HUES6 (cell line): ENCODE measurements around the gene DNTT.

ENCODE experiments used
- H3K27ac ChIP-seq: 2 replicates; pipeline ENCODE4 v1.7.0; 2013; ENCODE audit warnings: low read depth, mild to moderate bottlenecking, low read length, inconsistent platforms
- H3K27me3 ChIP-seq: 2 replicates; pipeline ENCODE4 v1.6.1; 2013; ENCODE audit warnings: low read length; ENCODE audit not compliant: control insufficient read depth, insufficient read depth
- H3K36me3 ChIP-seq: 2 replicates; pipeline ENCODE4 v1.6.1; 2013; ENCODE audit warnings: low read length; ENCODE audit not compliant: control insufficient read depth, insufficient read depth
- H3K4me1 ChIP-seq: 2 replicates; pipeline ENCODE4 v1.6.1; 2013; ENCODE audit warnings: low read length; ENCODE audit not compliant: control insufficient read depth, insufficient read depth
- H3K4me3 ChIP-seq: 2 replicates; pipeline ENCODE4 v1.5.1; 2013; ENCODE audit warnings: low read depth, low read length
- H3K9ac ChIP-seq: one replicate; pipeline ENCODE4 v1.6.1; 2013; ENCODE audit warnings: mild to moderate bottlenecking, low read length
- H3K9me3 ChIP-seq: 2 replicates; pipeline ENCODE4 v1.6.1; 2013; ENCODE audit warnings: low read depth, low read length; ENCODE audit not compliant: control insufficient read depth, insufficient read depth

DNTT gene

DNA sequence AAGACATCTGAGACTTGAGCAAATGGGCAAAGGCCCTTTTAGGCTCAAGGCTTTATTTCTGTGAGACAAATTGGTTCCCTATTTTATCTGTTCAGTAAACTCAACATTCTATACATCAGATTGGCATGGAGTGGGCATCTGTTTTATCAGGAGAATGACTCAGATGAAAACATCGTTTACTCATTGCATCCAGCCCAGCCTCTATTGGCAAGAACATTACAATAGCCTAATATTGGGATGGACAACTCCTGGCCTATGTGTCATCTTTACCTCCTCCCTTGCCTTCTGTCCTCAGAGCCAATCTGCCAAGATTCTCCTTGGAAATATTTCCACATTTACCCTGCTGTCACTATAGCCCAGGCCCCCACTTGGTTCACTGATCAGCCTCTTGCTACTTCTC is 27.4 kb upstream of the DNTT start:
- no peaks in the 10 kb centered on the region for H3K9me3 ChIP-seq
- no peak overlapping the region for H3K4me3 ChIP-seq
- no peaks in the 10 kb centered on the region for H3K36me3 ChIP-seq
- H3K9ac ChIP-seq: no peak overlapping the region
- H3K27me3 ChIP-seq: no peaks in the 10 kb centered on the region
- no peak overlapping the region for H3K27ac ChIP-seq
- H3K4me1 ChIP-seq: peaks cover 5% of the 10 kb centered on the region; the same call in 1 of the 2 replicates

DNA sequence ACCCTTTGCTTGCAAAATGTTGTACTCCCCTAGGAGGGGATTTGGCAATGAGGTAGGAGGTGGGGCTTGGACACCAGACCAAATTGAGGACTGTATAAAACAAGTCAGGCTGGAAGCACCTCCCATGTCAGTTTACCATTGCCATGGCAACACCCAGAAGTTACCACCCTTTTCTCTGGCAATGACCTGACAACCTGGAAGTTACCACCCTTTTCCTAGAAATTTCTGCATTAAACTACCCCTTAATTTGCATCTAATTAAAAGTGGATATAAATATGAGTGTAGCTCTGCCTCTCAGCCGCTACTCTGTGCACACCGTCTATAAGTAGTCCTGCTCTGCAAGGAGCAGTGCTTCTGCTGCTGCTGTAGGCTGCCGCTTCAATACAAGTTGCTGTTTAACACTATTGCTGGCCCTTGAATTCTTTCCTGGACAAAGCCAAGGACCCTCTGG is 25.0 kb upstream of the DNTT start:
- no peaks in the 10 kb centered on the region for H3K27me3 ChIP-seq
- no peak overlapping the region for H3K9ac ChIP-seq
- peaks cover 5% of the 10 kb centered on the region; the same call in 1 of the 2 replicates for H3K4me1 ChIP-seq
- no peak overlapping the region for H3K4me3 ChIP-seq
- no peaks in the 10 kb centered on the region for H3K9me3 ChIP-seq
- no peaks in the 10 kb centered on the region for H3K36me3 ChIP-seq
- H3K27ac ChIP-seq: no peak overlapping the region

DNA sequence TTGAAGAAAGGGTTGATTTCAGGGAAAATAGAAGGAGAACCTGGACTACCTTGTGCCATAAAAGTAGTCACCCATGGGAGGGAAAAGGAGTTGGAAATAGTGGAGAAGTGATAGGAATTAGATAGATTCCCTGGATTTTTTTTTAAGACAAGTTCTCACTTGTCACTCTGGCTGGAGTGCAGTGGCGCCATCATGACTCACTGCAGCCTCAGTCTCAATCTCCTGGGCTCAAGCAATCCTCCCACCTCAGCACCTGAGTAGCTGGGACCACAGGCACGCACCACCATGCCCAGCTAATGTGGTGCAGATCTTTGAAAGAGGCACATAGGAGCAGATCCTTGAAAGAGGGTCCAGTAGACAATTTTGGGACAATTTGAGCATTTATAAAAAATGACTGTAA is 23.4 kb upstream of the DNTT start:
- Histone ChIP-seq H3K36me3 (no peaks in the 10 kb centered on the region), H3K27ac (no peak overlapping the region), H3K4me1 (peaks cover 12% of the 10 kb centered on the region; the same call in 1 of the 2 replicates), H3K9me3 (no peaks in the 10 kb centered on the region), H3K9ac (no peak overlapping the region), H3K4me3 (no peak overlapping the region), H3K27me3 (no peaks in the 10 kb centered on the region)

DNA sequence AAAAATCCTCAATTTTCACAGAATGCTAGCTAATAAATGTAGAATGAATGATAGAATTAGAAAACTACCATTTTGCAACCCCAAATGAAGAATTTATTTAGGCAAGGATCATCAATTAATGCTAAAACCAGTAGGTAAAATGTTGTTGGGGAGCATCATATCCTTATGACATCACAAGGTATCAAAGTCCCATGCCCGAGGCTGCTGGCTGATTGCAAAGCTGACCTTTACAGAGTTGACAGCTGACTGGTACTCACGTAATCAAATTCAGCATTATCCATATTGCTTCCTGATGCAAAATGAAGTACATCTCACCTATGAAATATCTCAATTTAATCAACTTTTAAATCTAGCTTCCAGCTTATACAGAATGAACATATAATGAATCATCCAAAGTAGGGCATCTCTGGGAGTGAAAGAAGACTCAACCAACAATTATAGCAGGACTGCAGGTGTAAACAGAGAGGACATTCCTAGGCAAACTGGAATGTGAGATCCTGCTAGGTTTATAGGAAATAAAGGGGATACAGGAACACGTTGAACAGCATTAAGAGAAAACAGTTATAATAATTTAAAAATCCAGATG is 22.7 kb upstream of the DNTT start:
- Histone ChIP-seq H3K9me3 (no peaks in the 10 kb centered on the region), H3K4me3 (no peak overlapping the region), H3K9ac (no peak overlapping the region), H3K27me3 (no peaks in the 10 kb centered on the region), H3K27ac (no peak overlapping the region), H3K4me1 (peaks cover 12% of the 10 kb centered on the region; the same call in 1 of the 2 replicates), H3K36me3 (no peaks in the 10 kb centered on the region)

DNA sequence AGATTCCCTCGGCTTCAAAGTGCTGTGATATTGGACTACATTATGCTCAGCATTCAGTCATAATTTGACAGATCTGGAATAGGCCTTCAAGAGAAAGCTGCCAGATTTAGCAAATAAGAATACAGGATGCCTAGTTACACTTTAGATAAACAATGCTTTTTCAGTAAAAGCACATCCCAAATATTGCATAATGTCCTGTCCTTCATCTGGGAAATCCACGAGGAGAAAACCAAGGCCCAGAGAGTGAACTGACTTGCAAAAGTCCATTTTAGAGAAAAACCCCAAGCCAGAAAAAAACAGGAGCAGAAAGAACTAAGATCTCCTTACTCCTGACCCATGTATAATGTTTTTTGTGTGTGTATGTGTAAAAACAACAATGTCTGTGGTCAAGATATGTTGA is 20.9 kb upstream of the DNTT start:
- H3K27ac ChIP-seq: no peak overlapping the region
- H3K4me1 ChIP-seq: peaks cover 16% of the 10 kb centered on the region; the same call in 1 of the 2 replicates
- H3K4me3 ChIP-seq: no peak overlapping the region

DNA sequence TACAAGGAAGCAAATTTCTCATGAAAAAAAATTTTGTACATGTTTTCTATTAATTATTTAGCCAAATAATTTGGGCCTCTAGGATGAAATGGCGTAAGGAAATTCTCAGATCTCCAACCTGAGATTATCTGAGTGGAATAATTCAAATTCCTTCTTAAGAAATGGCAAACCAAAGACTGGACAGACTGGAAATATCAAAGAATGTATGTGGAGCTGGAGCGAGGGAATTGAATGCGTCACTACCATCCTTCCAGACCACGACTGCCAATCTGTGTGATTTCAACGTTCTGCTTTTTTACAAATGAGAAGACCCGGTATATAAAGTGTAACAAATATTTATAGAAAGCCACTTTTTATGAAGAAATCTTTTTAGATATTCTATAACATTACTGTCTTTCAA is 20.5 kb upstream of the DNTT start:
- Histone ChIP-seq H3K36me3 (no peaks in the 10 kb centered on the region), H3K27ac (no peak overlapping the region), H3K4me1 (peaks cover 16% of the 10 kb centered on the region; the same call in 1 of the 2 replicates), H3K9me3 (no peaks in the 10 kb centered on the region), H3K4me3 (no peak overlapping the region), H3K9ac (no peak overlapping the region), H3K27me3 (no peaks in the 10 kb centered on the region)

More for the DNA sequence above, 20.9 kb upstream of the DNTT start:
- Histone ChIP-seq H3K9me3 (no peaks in the 10 kb centered on the region), H3K36me3 (no peaks in the 10 kb centered on the region), H3K27me3 (no peaks in the 10 kb centered on the region), H3K9ac (no peak overlapping the region)

DNA sequence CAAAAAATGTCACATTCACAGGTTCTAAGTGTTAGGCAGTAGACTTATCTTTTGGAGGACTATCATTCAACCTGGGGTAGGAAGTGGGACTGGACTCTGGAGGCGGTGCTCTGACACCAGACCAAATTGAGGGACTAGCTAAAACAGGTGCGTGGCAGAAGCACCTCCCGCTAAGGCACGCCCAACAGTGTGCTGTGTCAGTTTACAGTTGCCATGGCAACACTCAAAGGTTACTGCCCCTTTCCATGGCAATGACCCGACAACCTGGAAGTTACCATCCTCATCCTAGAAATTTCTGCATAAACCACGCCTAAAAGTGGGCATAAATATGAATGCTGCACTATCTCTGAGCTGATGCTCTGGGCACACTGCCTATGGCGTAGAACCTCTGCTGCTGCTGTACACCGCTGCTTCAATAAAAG is 18.9 kb upstream of the DNTT start:
- Histone ChIP-seq H3K36me3 (no peaks in the 10 kb centered on the region), H3K4me1 (peaks cover 10% of the 10 kb centered on the region; the same call in 1 of the 2 replicates), H3K27me3 (no peaks in the 10 kb centered on the region), H3K27ac (no peak overlapping the region), H3K4me3 (no peak overlapping the region), H3K9ac (no peak overlapping the region), H3K9me3 (no peaks in the 10 kb centered on the region)

DNA sequence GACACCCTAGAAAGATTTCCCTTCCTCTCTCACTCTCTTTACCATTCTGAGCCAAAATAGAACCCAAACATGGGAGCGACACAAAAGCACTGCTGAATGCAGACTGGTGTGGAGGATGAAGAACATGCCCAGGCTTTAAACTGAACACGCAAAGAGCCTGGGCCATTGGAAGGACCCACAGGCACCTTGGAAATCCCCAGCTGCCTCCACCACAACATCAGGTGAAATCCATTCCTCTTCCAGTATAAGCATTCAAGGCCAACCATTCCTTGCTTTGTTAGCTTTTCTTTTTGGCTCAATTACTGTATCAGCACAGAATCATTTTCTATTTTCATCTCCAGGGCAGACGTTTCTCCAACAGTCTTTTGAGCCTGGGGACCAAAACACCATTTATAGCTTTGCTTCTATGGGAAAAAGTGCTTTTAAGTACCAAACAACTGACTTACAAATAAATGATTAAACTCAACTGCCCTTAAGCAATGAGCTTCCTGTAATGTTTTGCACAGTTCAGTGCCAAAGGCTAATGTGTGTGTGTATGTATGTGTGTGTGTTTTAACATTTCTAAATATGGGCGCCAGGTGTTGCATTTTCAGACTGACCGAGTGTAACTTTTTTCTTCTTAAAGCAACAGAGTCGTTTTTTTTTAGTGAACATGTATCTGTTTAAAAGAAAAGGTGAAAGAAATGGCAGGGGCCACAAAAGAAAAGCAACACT is 16.7 kb upstream of the DNTT start:
- H3K36me3 ChIP-seq: no peaks in the 10 kb centered on the region
- no peaks in the 10 kb centered on the region for H3K9me3 ChIP-seq
- peaks cover 10% of the 10 kb centered on the region; the same call in 1 of the 2 replicates for H3K4me1 ChIP-seq
- no peak overlapping the region for H3K27ac ChIP-seq
- H3K9ac ChIP-seq: no peak overlapping the region
- no peak overlapping the region for H3K4me3 ChIP-seq
- no peaks in the 10 kb centered on the region for H3K27me3 ChIP-seq

DNA sequence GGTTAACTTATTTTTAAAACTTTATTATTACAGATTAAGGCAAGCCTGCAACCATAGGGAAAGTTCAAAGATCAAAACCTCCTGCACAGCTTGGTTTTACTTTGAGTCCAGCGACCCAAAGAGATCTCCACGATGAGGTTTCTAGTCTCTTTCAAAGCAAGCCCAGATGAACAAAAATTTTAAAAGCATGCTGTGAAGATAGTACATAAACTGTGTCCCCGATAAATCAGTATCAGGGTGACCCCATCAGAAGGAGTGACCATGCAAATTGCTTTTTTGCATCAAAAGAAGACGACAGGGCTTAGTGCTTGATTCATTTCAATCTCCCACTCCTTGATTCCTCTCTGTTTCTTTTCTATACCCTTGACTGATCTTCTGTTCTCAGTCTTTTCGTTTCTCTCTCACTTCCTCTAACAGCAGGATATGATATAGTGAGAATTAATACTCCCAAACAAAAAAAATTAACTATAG is 16.0 kb upstream of the DNTT start:
- H3K4me3 ChIP-seq: no peak overlapping the region
- no peak overlapping the region for H3K27ac ChIP-seq

DNA sequence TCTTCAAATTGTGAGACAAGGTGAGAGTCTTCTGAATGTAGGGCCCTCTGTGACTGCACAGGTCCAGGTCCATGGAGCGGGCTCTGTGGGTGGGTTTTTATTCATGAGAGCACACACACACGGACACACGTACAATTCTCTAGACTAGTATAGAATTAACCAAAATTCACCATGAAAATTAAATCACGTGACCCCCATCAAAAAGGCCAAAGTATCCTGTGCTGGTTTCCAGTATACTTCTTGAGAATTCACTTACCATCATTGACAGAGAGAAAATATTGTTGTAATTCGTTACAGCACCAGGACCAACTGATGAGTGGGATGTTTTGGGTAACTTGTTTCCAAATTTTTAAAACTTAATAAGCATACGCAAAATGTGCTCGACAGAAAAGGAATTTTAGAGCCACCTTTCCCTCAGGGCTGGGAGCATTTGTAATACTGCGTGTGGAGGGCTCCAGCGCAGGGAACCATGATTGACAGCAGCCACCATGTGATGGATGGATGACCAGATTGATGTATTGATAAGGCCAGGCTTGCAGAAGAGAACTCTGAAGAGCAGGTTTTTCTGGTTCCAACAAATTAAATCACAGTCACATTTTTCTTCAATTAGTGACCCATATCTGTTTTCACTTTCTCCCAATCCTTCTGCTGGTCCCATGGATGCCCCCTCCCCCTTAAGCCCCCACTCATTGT is 14.9 kb upstream of the DNTT start:
- Histone ChIP-seq H3K27ac (no peak overlapping the region), H3K9ac (no peak overlapping the region), H3K4me3 (no peak overlapping the region), H3K9me3 (no peaks in the 10 kb centered on the region), H3K36me3 (no peaks in the 10 kb centered on the region), H3K4me1 (peaks cover 19% of the 10 kb centered on the region), H3K27me3 (no peaks in the 10 kb centered on the region)

More for the DNA sequence above, 16.0 kb upstream of the DNTT start:
- peaks cover 14% of the 10 kb centered on the region for H3K4me1 ChIP-seq
- no peaks in the 10 kb centered on the region for H3K9me3 ChIP-seq
- H3K36me3 ChIP-seq: no peaks in the 10 kb centered on the region
- H3K27me3 ChIP-seq: no peaks in the 10 kb centered on the region
- H3K9ac ChIP-seq: no peak overlapping the region
